Gastrocnemius medialis (tissue), 4 donors: Measurements from ENCODE around the gene DRICH1. TPM values are rescaled to one million over a fixed set of nuclear protein-coding genes. Genes with fewer than 3 reads are reported as not detected.
"Not testable (repeated sequence)": the region's sequence is repeated elsewhere in the genome, so short reads cannot be mapped to it uniquely, and the experiment has no call there.

Source experiments
- ATAC-seq, 2 donors: fragments of 150-250 bp; one replicate each; pipeline ENCODE4 v1.9.1; 2016
- DNase-seq, 2 donors: peaks; one replicate each; pipeline ENCODE4 v3.0.0-alpha.2; 2019
- H3K27ac ChIP-seq, 4 donors: fragments of 200-600 bp; sonication (generic); 1 replicate in 1 of 4; 2 replicates in 3 of 4; pipeline ENCODE4 v1.5.1; 2016 to 2018; ENCODE audit warnings: mild to moderate bottlenecking in 2 of 4, moderate library complexity in 1 of 4
- H3K27me3 ChIP-seq, 3 donors: fragments of 200-600 bp; sonication (generic) in 2 of 3; 1 replicate in 1 of 3; 2 replicates in 2 of 3; pipeline versions ENCODE4 v1.5.1 to v1.6.0; 2016 to 2019; ENCODE audit warnings: mild to moderate bottlenecking in 1 of 3, moderate library complexity in 1 of 3
- H3K36me3 ChIP-seq, 2 donors: fragments of 200-600 bp; sonication (generic) in 1 of 2; one replicate each; pipeline ENCODE4 v1.5.1; 2017 to 2018
- H3K4me1 ChIP-seq, 2 donors: fragments of 200-600 bp; sonication (generic) in 1 of 2; one replicate each; pipeline ENCODE4 v1.5.1; 2016 to 2017; ENCODE audit warnings: mild to moderate bottlenecking in 2 of 2
- H3K4me3 ChIP-seq, 4 donors: fragments of 200-600 bp; sonication (generic) in 3 of 4; 1 replicate in 1 of 4; 2 replicates in 3 of 4; pipeline ENCODE4 v1.5.1; 2016 to 2019; ENCODE audit warnings: mild to moderate bottlenecking in 2 of 4
- H3K9me3 ChIP-seq, 3 donors: fragments of 200-600 bp; sonication (generic) in 2 of 3; 1 replicate in 1 of 3; 2 replicates in 2 of 3; pipeline ENCODE4 v1.5.1; 2016 to 2019
- POLR2A ChIP-seq, 2 donors: fragments of 450-650 bp; IDR thresholded peaks; one replicate each; pipeline ENCODE4 v1.6.1; 2017; ENCODE audit warnings: antibody characterized with exemption in 2 of 2, mild to moderate bottlenecking in 2 of 2, moderate library complexity in 2 of 2
- in situ Hi-C, 4 donors: fragments of 200-750 bp; cut with MboI; loops; one replicate each; pipeline versions ENCODE4 v1.15.0 to v1.8.0; 2017; ENCODE audit warnings: low sequenced_read_pairs in 4 of 4
- intact Hi-C: fragments of 100-400 bp; cut with DNase I; formaldehyde crosslinking; loops from one replicate; pipeline ENCODE4 v1.15.1; 2023; ENCODE audit warnings: low total_unique reads
- total RNA-seq, 4 donors: library from RNA; depleted of rRNA; stranded (reverse); fragments of >200 nt; gene quantifications; one replicate each; pipeline versions ENCODE4 v1.1.0 to v1.2.3, GENCODE V29; 2016
- TF ChIP-seq, protein P1 (sequence below), 5 experiments: fragments of 450-650 bp in 3 of 5; fragments of 200-600 bp in 2 of 5; sonication (generic) in 2 of 5; IDR thresholded peaks in 4 of 5; conservative IDR thresholded peaks in 1 of 5; 1 replicate in 4 of 5; 2 replicates in 1 of 5; pipeline ENCODE4 v1.5.1; 2016 to 2019; ENCODE audit warnings: antibody characterized with exemption in 5 of 5, mild to moderate bottlenecking in 3 of 5, moderate library complexity in 3 of 5

The DRICH1 gene
- total RNA-seq, 4 donors from 2014 or later = not detected

GRCh38 chr22:23622634-23623033, 9.5 kb downstream of the DRICH1 start:
- no peak for DNase-seq
- Histone ChIP-seq H3K27ac (no peak overlapping the region), H3K36me3 (no peaks in the 10 kb centered on the region), H3K27me3 (no peaks in the 10 kb centered on the region), H3K4me3 (no peak overlapping the region), H3K9me3 (no peaks in the 10 kb centered on the region), H3K4me1 (peaks cover 0 to 6% of the 10 kb centered on the region in 2 donors)
- peak in 1 of 2 donors; percentile 56 for ATAC-seq
- intact Hi-C loops (no loop called here), in situ Hi-C loops (no loop called here)
- TF ChIP-seq, protein P1, sequence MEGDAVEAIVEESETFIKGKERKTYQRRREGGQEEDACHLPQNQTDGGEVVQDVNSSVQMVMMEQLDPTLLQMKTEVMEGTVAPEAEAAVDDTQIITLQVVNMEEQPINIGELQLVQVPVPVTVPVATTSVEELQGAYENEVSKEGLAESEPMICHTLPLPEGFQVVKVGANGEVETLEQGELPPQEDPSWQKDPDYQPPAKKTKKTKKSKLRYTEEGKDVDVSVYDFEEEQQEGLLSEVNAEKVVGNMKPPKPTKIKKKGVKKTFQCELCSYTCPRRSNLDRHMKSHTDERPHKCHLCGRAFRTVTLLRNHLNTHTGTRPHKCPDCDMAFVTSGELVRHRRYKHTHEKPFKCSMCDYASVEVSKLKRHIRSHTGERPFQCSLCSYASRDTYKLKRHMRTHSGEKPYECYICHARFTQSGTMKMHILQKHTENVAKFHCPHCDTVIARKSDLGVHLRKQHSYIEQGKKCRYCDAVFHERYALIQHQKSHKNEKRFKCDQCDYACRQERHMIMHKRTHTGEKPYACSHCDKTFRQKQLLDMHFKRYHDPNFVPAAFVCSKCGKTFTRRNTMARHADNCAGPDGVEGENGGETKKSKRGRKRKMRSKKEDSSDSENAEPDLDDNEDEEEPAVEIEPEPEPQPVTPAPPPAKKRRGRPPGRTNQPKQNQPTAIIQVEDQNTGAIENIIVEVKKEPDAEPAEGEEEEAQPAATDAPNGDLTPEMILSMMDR (IDR thresholded peaks at IDR 0.05 in 4 of 5, conservative IDR thresholded peaks at IDR 0.05 in 1 of 5) = no peak
- no peak for TF ChIP-seq POLR2A (IDR thresholded peaks at IDR 0.05)

DNA sequence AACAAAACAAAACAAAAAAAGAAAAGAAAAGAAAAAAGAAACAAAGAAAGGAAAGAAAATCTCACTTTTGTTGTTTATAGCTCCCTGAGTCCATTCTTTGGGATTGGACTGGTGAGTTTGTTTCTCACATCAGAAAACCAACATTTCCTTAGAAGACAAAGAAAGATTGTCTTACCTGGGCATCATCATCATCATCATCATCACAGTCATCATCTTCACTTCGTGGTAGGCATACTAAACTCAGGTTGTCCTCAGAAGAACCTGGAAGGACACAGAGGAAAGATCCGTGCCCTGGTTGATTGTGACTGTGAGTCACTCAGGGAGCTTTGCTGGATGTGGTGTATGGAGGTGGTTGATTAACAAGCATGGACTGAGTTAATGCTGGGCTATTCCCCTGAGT, 10.2 kb downstream of the DRICH1 start:
- in situ Hi-C loops, H3K27me3 ChIP-seq, H3K36me3 ChIP-seq, H3K9me3 ChIP-seq, H3K4me1 ChIP-seq, H3K27ac ChIP-seq, H3K4me3 ChIP-seq, DNase-seq, intact Hi-C loops, ATAC-seq: not testable (repeated sequence)

DNA sequence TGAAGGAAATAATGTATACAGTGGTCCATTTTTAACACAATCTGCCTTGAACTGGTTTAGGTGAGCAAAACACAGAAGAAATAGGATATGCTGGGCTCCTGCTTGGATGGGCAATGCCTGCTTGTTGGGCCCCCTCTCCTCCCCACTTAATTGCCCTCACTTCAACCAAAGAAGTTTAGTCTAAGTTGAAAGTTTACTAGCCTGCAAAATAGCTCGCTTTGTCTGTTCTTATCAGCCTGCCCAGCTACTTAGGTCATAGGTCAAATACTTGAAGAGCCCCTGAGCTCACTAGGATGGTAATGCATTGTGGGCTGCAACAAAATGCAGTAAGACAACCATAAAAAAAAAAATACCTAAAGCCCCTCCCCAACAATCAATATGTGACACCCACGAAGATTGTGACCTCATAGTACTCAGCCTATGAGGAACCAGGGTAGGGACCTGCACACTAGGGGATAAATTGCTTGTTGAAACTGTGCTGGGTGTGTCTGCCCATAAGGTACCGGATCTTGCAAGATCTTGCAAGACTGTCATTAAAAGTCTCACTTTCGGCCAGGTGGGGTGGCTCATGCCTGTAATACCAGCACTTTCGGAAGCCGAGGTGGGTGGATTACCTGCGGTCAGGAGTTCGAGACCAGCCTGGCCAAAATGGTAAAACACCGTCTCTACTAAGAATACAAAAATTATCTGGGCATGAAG, 10.9 kb downstream of the DRICH1 start:
- ATAC-seq = no peak
- in situ Hi-C loops (no loop called here), intact Hi-C loops (no loop called here)

DNA sequence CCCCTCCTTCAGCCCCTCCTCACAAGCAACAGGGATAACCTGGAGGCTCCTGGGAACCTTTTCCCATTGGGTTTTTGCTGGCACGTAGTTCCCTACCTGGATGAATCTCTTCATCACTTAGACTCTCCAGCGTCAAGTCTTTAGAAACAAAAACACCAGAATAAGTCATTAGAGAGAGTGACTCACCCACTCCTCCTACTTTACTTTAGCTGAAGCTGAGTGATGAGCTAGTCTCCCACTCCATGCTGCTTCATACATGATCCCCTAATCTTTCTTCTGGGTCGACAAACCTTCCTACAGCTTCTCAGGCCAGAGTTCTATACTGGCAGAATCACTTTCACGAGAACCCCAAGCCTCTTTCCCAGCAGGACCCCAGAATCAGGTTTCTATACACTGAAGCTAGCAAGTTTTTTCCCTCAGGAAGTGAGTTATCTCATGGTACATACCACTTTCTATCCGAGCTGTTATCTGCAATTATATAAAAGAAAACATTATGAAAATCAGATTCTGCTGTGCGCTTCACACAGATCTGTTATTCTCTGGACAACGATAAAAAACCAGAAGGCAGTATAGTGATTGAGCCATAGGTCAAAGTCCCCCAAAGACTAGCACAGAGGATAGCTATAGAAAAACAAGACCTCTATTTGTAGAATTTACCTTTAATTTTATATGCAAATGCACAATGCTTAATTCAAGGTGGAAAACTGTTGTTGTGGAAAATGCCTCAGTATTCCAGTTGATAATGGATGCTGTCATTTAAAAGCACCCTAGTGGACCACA, 18.7 kb downstream of the DRICH1 start:
- in situ Hi-C loops = no loop called here
- Histone ChIP-seq H3K27ac (no peak overlapping the region), H3K4me3 (no peak overlapping the region), H3K9me3 (no peaks in the 10 kb centered on the region), H3K4me1 (no peaks in the 10 kb centered on the region), H3K27me3 (no peaks in the 10 kb centered on the region), H3K36me3 (peaks cover 0 to 2% of the 10 kb centered on the region in 2 donors)
- DNase-seq (no peak), ATAC-seq (no peak)
- TF ChIP-seq POLR2A (IDR thresholded peaks at IDR 0.05) = no peak
- TF ChIP-seq, protein P1 (IDR thresholded peaks at IDR 0.05 in 4 of 5, conservative IDR thresholded peaks at IDR 0.05 in 1 of 5) = no peak
- intact Hi-C loops = no loop called here

More for the DNA sequence above, 10.9 kb downstream of the DRICH1 start:
- H3K36me3 ChIP-seq = peaks cover 0 to 2% of the 10 kb centered on the region in 2 donors
- H3K27me3 ChIP-seq = no peaks in the 10 kb centered on the region
- H3K9me3 ChIP-seq = no peaks in the 10 kb centered on the region
- H3K4me3 ChIP-seq = no peak overlapping the region
- DNase-seq = no peak
- peaks cover 0 to 6% of the 10 kb centered on the region in 2 donors for H3K4me1 ChIP-seq
- TF ChIP-seq, protein P1 (IDR thresholded peaks at IDR 0.05 in 4 of 5, conservative IDR thresholded peaks at IDR 0.05 in 1 of 5) = no peak
- TF ChIP-seq POLR2A (IDR thresholded peaks at IDR 0.05) = no peak
- H3K27ac ChIP-seq = no peak overlapping the region

GRCh38 chr22:23609983-23610781, 21.9 kb downstream of the DRICH1 start:
- no peaks in the 10 kb centered on the region for H3K27me3 ChIP-seq
- no peak overlapping the region for H3K4me3 ChIP-seq
- no peaks in the 10 kb centered on the region for H3K4me1 ChIP-seq
- ATAC-seq (no peak), DNase-seq (no peak)
- in situ Hi-C loops (no loop called here), intact Hi-C loops (no loop called here)
- H3K9me3 ChIP-seq = no peaks in the 10 kb centered on the region
- no peak overlapping the region for H3K27ac ChIP-seq
- no peaks in the 10 kb centered on the region for H3K36me3 ChIP-seq
- TF ChIP-seq, protein P1 (IDR thresholded peaks at IDR 0.05 in 4 of 5, conservative IDR thresholded peaks at IDR 0.05 in 1 of 5) = no peak
- no peak for TF ChIP-seq POLR2A (IDR thresholded peaks at IDR 0.05)
